IMR-90 (cell line): ENCODE data around the gene ATXN1L. TPM values are rescaled to one million over a fixed set of nuclear protein-coding genes. Genes with fewer than 3 reads are reported as not detected.

ENCODE experiments used
- ATAC-seq: fragments of 200-7000 bp; cut with Tn5 transposase; 2 replicates; pipeline ENCODE4 v1.9.1; 2020; ENCODE audit warnings: low read depth, mild to moderate bottlenecking, moderate library complexity
- BruUV-seq: library from RNA; stranded (reverse); fragments of 400-500 nt; replicated peaks from 2 replicates; lab custom pipeline; 2021; lab: Mats Ljungman, UMichigan
- CTCF ChIA-PET: fragments of 300-600 bp; formaldehyde crosslinking; extraction: SDS; loops from one replicate; lab custom pipeline; 2021; ENCODE audit warnings: antibody characterized with exemption; lab: Yijun Ruan, JAX
- POLR2A ChIA-PET: fragments of 300-600 bp; sonication (Branson Sonifier 250); formaldehyde crosslinking; loops from one replicate; lab custom pipeline; 2022; ENCODE audit warnings: antibody characterized with exemption; ENCODE audit not compliant: unreplicated experiment; lab: Charles Lee
- DNase-seq: peaks from one replicate; pipeline ENCODE4 v3.0.0; 2013
- H2AFZ ChIP-seq: replicated peaks from 2 replicates; pipeline ENCODE3; 2013; ENCODE audit warnings: low read length, mild to moderate bottlenecking; ENCODE audit not compliant: poor library complexity
- H2AK5ac ChIP-seq: 2 replicates; pipeline ENCODE4 v1.6.1; 2013; ENCODE audit warnings: low read depth, low read length, inconsistent platforms
- H2AK9ac ChIP-seq: replicated peaks from 2 replicates; pipeline ENCODE3; 2013; ENCODE audit warnings: mild to moderate bottlenecking, low read depth, low read length, moderate library complexity; ENCODE audit not compliant: poor library complexity
- H2BK120ac ChIP-seq: 2 replicates; pipeline ENCODE4 v1.6.1; 2013; ENCODE audit warnings: low read depth, low read length, inconsistent platforms
- H2BK15ac ChIP-seq: 3 replicates; pipeline ENCODE4 v1.6.1; 2013; ENCODE audit warnings: low read depth, low read length, inconsistent platforms
- H2BK20ac ChIP-seq: 2 replicates; pipeline ENCODE4 v1.6.1; 2013; ENCODE audit warnings: low read depth, mild to moderate bottlenecking, inconsistent platforms, low read length, moderate library complexity
- H2BK5ac ChIP-seq: 2 replicates; pipeline ENCODE4 v1.6.1; 2013; ENCODE audit warnings: mild to moderate bottlenecking, low read depth, low read length, inconsistent platforms; ENCODE audit not compliant: poor library complexity, severe bottlenecking
- H3K14ac ChIP-seq: replicated peaks from 2 replicates; pipeline ENCODE4 v1.6.1; 2013; ENCODE audit warnings: low read depth, low read length, inconsistent platforms
- H3K18ac ChIP-seq: 2 replicates; pipeline ENCODE4 v1.6.1; 2013; ENCODE audit warnings: low read depth, low read length, control low read depth
- H3K23ac ChIP-seq: 2 replicates; pipeline ENCODE4 v1.6.1; 2013; ENCODE audit warnings: low read depth, low read length, inconsistent platforms
- H3K27ac ChIP-seq: 2 replicates; pipeline ENCODE4 v1.5.1; 2013; ENCODE audit warnings: mild to moderate bottlenecking, control low read depth, low read length; ENCODE audit not compliant: insufficient read depth
- H3K27me3 ChIP-seq: 2 replicates; pipeline ENCODE4 v1.6.1; 2013; ENCODE audit warnings: low read length; ENCODE audit not compliant: control insufficient read depth, insufficient read depth
- H3K36me3 ChIP-seq: 2 replicates; pipeline ENCODE4 v1.6.1; 2013; ENCODE audit warnings: low read length, mixed read lengths; ENCODE audit not compliant: control insufficient read depth, insufficient read depth
- H3K4ac ChIP-seq: 2 replicates; pipeline ENCODE4 v1.6.1; 2013; ENCODE audit warnings: low read depth, low read length, inconsistent platforms
- H3K4me1 ChIP-seq: 2 replicates; pipeline ENCODE4 v1.6.1; 2013; ENCODE audit warnings: low read length, mixed read lengths; ENCODE audit not compliant: control insufficient read depth, insufficient read depth
- H3K4me2 ChIP-seq: 2 replicates; pipeline ENCODE4 v1.6.1; 2013; ENCODE audit warnings: low read depth, mild to moderate bottlenecking, control low read depth, low read length, moderate library complexity
- H3K4me3 ChIP-seq: 2 replicates; pipeline ENCODE4 v1.5.1; 2013; ENCODE audit warnings: low read depth, mild to moderate bottlenecking, control low read depth, low read length, moderate library complexity; ENCODE audit not compliant: insufficient read depth
- H3K56ac ChIP-seq: 2 replicates; pipeline ENCODE4 v1.6.1; 2013; ENCODE audit warnings: low read length, inconsistent platforms; ENCODE audit not compliant: insufficient read depth; ENCODE audit errors: extremely low read depth
- H3K79me1 ChIP-seq, 2 experiments: 2 replicates each; pipeline ENCODE4 v1.6.1; 2013; ENCODE audit warnings: low read length in 2 of 2, inconsistent platforms in 1 of 2, low read depth in 1 of 2
- H3K9ac ChIP-seq: 2 replicates; pipeline ENCODE4 v1.6.1; 2013; ENCODE audit warnings: low read depth, low read length, control low read depth
- H3K9me1 ChIP-seq: 2 replicates; pipeline ENCODE4 v1.6.1; 2013; ENCODE audit warnings: low read length, inconsistent platforms; ENCODE audit not compliant: insufficient read depth
- H3K9me3 ChIP-seq: 2 replicates; pipeline ENCODE4 v1.6.1; 2013; ENCODE audit warnings: low read length; ENCODE audit not compliant: control insufficient read depth, insufficient read depth
- H4K20me1 ChIP-seq: 2 replicates; pipeline ENCODE4 v1.6.1; 2013; ENCODE audit warnings: low read length, inconsistent platforms; ENCODE audit not compliant: insufficient read depth
- H4K5ac ChIP-seq: 2 replicates; pipeline ENCODE4 v1.6.1; 2013; ENCODE audit warnings: mild to moderate bottlenecking, low read depth, low read length, control low read depth
- H4K8ac ChIP-seq, 2 experiments: 2 replicates each; pipeline ENCODE4 v1.6.1; 2013; ENCODE audit warnings: low read depth in 2 of 2, low read length in 2 of 2, control low read depth in 1 of 2, inconsistent platforms in 1 of 2
- H4K91ac ChIP-seq: 2 replicates; pipeline ENCODE4 v1.6.1; 2013; ENCODE audit warnings: low read depth, low read length, inconsistent platforms; ENCODE audit not compliant: insufficient read depth
- BHLHE40 ChIP-seq: fragments of 150-350 bp; IDR thresholded peaks from 2 replicates; pipeline ENCODE4 v1.6.1; 2016; ENCODE audit warnings: mild to moderate bottlenecking, low read depth, low read length
- CHD1 ChIP-seq: IDR thresholded peaks from 2 replicates; pipeline ENCODE4 v1.6.1; 2012; ENCODE audit warnings: low read depth, low read length, improper control_type of control experiment
- CTCF ChIP-seq: conservative IDR thresholded peaks from 2 replicates; pipeline ENCODE4 v1.5.1; 2012; ENCODE audit warnings: mild to moderate bottlenecking, low read depth, low read length, improper control_type of control experiment
- ELK1 ChIP-seq: fragments of 150-350 bp; IDR thresholded peaks from 2 replicates; pipeline ENCODE4 v1.6.1; 2016; ENCODE audit warnings: low read depth, mild to moderate bottlenecking, low read length, moderate library complexity, borderline replicate concordance
- FOS ChIP-seq: fragments of 150-350 bp; IDR thresholded peaks from 2 replicates; pipeline ENCODE4 v1.6.1; 2016; ENCODE audit warnings: low read depth, low read length
- MAFK ChIP-seq: IDR thresholded peaks from 2 replicates; pipeline ENCODE4 v1.6.1; 2012; ENCODE audit warnings: low read depth, low read length, improper control_type of control experiment
- NFE2L2 ChIP-seq: fragments of 150-350 bp; IDR thresholded peaks from 2 replicates; pipeline ENCODE4 v1.6.1; 2016; ENCODE audit warnings: low read depth, mild to moderate bottlenecking, low read length
- RAD21 ChIP-seq: IDR thresholded peaks from 2 replicates; pipeline ENCODE4 v1.6.1; 2012; ENCODE audit warnings: low read length, improper control_type of control experiment
- WGBS, 2 experiments: methylation state at CpG; one replicate each; pipeline versions ENCODE4 v1.1.5 to v1.1.7; 2013; ENCODE audit warnings: missing lambda C conversion rate in 2 of 2; ENCODE audit not compliant: insufficient read length in 1 of 2; ENCODE audit errors: extremely low coverage in 2 of 2; 5-methylcytosine and 5-hydroxymethylcytosine counted together
- dilution Hi-C: fragments of 300-500 bp; cut with HindIII; formaldehyde crosslinking; loops from one replicate; pipeline ENCODE4 v1.14.3; 2018; ENCODE audit warnings: low sequenced_read_pairs; ENCODE audit not compliant: unreplicated experiment
- in situ Hi-C: fragments of 300-500 bp; cut with MboI; formaldehyde crosslinking; loops from 3 replicates; pipeline ENCODE4 v1.14.3; 2019; ENCODE audit warnings: low sequenced_read_pairs, inconsistent platforms, mixed read lengths
- intact Hi-C: fragments of 100-400 bp; cut with micrococcal nuclease; formaldehyde crosslinking; loops from 2 replicates; pipeline ENCODE4 v1.10.0; 2022
- polyA plus RNA-seq, 3 experiments: library from polyadenylated mRNA; depleted of rRNA; stranded (reverse); fragments of >200 nt; gene quantifications; 2 replicates each; pipeline ENCODE4 v1.2.3, GENCODE V29; 2012; ENCODE audit warnings: low replicate concordance in 1 of 3
- total RNA-seq: library from RNA; depleted of rRNA; stranded (reverse); fragments of >200 nt; gene quantifications from 2 replicates; pipeline ENCODE4 v1.2.3, GENCODE V29; 2012

The ATXN1L gene
- total and polyA plus RNA-seq, 2 of the 4 experiments (the other 2 are of a cell fraction) = 5.2 to 9.2 TPM

DNA sequence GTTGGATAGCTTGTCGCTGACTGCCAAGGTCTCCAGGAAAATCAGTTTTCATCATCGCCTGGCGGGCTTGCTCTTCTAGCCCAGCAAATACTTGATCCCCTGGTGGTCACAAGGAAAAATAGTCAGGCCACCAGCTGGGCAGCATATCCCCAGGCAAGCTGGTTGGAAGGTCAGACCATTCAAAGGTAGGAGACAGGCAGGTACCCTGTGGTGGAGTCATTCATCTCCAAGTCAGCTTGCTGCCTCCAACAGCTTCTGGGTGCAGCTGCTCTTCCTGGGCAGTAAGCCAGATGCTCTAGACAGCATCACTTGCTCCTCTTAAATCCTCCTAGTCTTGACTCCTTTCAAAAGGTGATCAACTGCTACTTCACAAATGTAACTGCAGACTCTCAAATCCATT, 22.2 kb downstream of the ATXN1L start:
- ATAC-seq = no peak
- intact Hi-C loops (no loop called here), in situ Hi-C loops (no loop called here), dilution Hi-C loops (no loop called here)
- peaks cover 14% of the 10 kb centered on the region for H3K36me3 ChIP-seq
- ChIA-PET CTCF (interaction anchor here (1.0 kb wide), 1 partner anchor 15 kb away, joined by 3 read pairs; no protein-coding TSS in a partner anchor), POLR2A (no interaction called here)
- H3K27ac ChIP-seq = no peak overlapping the region
- WGBS, 2 experiments = no CpG with 5 or more reads among the region's 3 CpGs
- no peak overlapping the region for H4K8ac ChIP-seq
- no peaks in the 10 kb centered on the region; the same call in 1 of the 2 replicates for H4K20me1 ChIP-seq
- no peak overlapping the region for H4K91ac ChIP-seq
- no peak overlapping the region for H3K4me3 ChIP-seq
- H2AFZ ChIP-seq = no peak overlapping the region
- H3K4me2 ChIP-seq = no peak overlapping the region
- no peaks in the 10 kb centered on the region for H3K27me3 ChIP-seq
- H3K9me1 ChIP-seq = no peaks in the 10 kb centered on the region
- H2AK9ac ChIP-seq = no peak overlapping the region
- H2BK120ac ChIP-seq = no peak overlapping the region
- H2BK20ac ChIP-seq = no peak overlapping the region
- no peaks in the 10 kb centered on the region for H3K9me3 ChIP-seq
- no peak overlapping the region for H3K14ac ChIP-seq
- no TSS peak for BruUV-seq
- H3K4ac ChIP-seq = no peak overlapping the region
- H3K4me1 ChIP-seq = no peaks in the 10 kb centered on the region
- no peak for DNase-seq
- no peak overlapping the region for H2BK5ac ChIP-seq
- no peak overlapping the region for H2BK15ac ChIP-seq
- no peak overlapping the region for H3K18ac ChIP-seq
- no peak overlapping the region for H4K5ac ChIP-seq
- peaks cover 6 to 7% of the 10 kb centered on the region in 2 experiments; a peak in 3 of 4 replicates for H3K79me1 ChIP-seq
- no peak overlapping the region for H3K23ac ChIP-seq
- H3K9ac ChIP-seq = no peak overlapping the region
- H2AK5ac ChIP-seq = no peak overlapping the region
- TF ChIP-seq MAFK (no peak), NFE2L2 (no peak), RAD21 (no peak), ELK1 (no peak), FOS (no peak), CHD1 (no peak), BHLHE40 (no peak), CTCF (no peak)
- no peak overlapping the region for H3K56ac ChIP-seq
